H1 (cell line): ENCODE results near the gene ARHGAP6. TPM values are rescaled to one million over a fixed set of nuclear protein-coding genes. Genes with fewer than 3 reads are reported as not detected.

ENCODE experiments used
- CTCF ChIA-PET: fragments of 300-600 bp; sonication (Branson Sonifier 250); formaldehyde crosslinking; loops from one replicate; lab custom pipeline; 2021; ENCODE audit not compliant: partially characterized antibody; lab: Charles Lee
- POLR2A ChIA-PET: fragments of 300-600 bp; sonication (Branson Sonifier 250); formaldehyde crosslinking; loops from one replicate; lab custom pipeline; 2021; ENCODE audit warnings: inconsistent platforms; ENCODE audit not compliant: partially characterized antibody; lab: Charles Lee
- DNase-seq, 2 experiments: peaks; one replicate each; pipeline versions ENCODE4 v3.0.0 to v3.0.0-alpha.2; 2010 to 2022; ENCODE audit warnings: low spot score in 2 of 2, low read depth in 1 of 2, mixed read lengths in 1 of 2
- FAIRE-seq: peaks from 2 replicates; lab custom pipeline; 2011; peaks lifted over from hg19 to GRCh38; lab: Jason Lieb, UNC
- H2AFZ ChIP-seq: 2 replicates; pipeline ENCODE4 v1.8.1; 2012; ENCODE audit warnings: low read length, inconsistent platforms
- H2AK5ac ChIP-seq: 2 replicates; pipeline ENCODE4 v1.6.1; 2013; ENCODE audit warnings: low read depth, low read length
- H2BK120ac ChIP-seq: replicated peaks from 2 replicates; pipeline ENCODE3; 2013; ENCODE audit warnings: low read depth, low read length, inconsistent platforms
- H2BK12ac ChIP-seq: 2 replicates; pipeline ENCODE4 v1.6.1; 2013; ENCODE audit warnings: low read depth, low read length
- H2BK15ac ChIP-seq: 2 replicates; pipeline ENCODE4 v1.6.1; 2013; ENCODE audit warnings: low read length
- H2BK20ac ChIP-seq: 2 replicates; pipeline ENCODE4 v1.6.1; 2013; ENCODE audit warnings: low read length
- H2BK5ac ChIP-seq: 2 replicates; pipeline ENCODE4 v1.6.1; 2013; ENCODE audit warnings: low read depth, low read length
- H3K14ac ChIP-seq: 2 replicates; pipeline ENCODE4 v1.6.1; 2013; ENCODE audit warnings: inconsistent platforms; ENCODE audit not compliant: insufficient read length
- H3K18ac ChIP-seq: 2 replicates; pipeline ENCODE4 v1.6.1; 2013; ENCODE audit warnings: low read length; ENCODE audit errors: extremely low read depth
- H3K23ac ChIP-seq: 2 replicates; pipeline ENCODE4 v1.6.1; 2013; ENCODE audit warnings: inconsistent platforms; ENCODE audit not compliant: insufficient read length
- H3K23me2 ChIP-seq: 2 replicates; pipeline ENCODE4 v1.6.1; 2013; ENCODE audit warnings: low read depth, low read length
- H3K27ac ChIP-seq: 2 replicates; pipeline ENCODE4 v1.6.1; 2011; ENCODE audit warnings: low read depth, low read length, inconsistent platforms
- H3K27me3 ChIP-seq, 4 experiments: replicated peaks in 1 of 4; 1 replicate in 1 of 4; 2 replicates in 3 of 4; pipeline versions ENCODE4 v1.6.1 to v1.8.1; 2011 to 2013; ENCODE audit warnings: low read length in 3 of 4, mild to moderate bottlenecking in 3 of 4, inconsistent platforms in 2 of 4, mixed read lengths in 2 of 4, moderate library complexity in 1 of 4; ENCODE audit not compliant: control insufficient read depth in 3 of 4, insufficient read depth in 3 of 4; ENCODE audit errors: extremely low read depth in 1 of 4
- H3K36me3 ChIP-seq, 4 experiments: 2 replicates each; pipeline versions ENCODE4 v1.6.1 to v1.8.1; 2011 to 2013; ENCODE audit warnings: mild to moderate bottlenecking in 4 of 4, low read length in 3 of 4, moderate library complexity in 2 of 4, control low read depth in 1 of 4, inconsistent platforms in 1 of 4; ENCODE audit not compliant: insufficient read depth in 4 of 4, control insufficient read depth in 2 of 4
- H3K4ac ChIP-seq: replicated peaks from 2 replicates; pipeline ENCODE3; 2013; ENCODE audit warnings: low read length, low read depth, mixed read lengths, inconsistent platforms; ENCODE audit not compliant: insufficient read length
- H3K4me1 ChIP-seq, 4 experiments: replicated peaks in 1 of 4; 1 replicate in 1 of 4; 2 replicates in 3 of 4; pipeline versions ENCODE4 v1.6.1 to v1.8.1; 2011 to 2013; ENCODE audit warnings: low read length in 3 of 4, inconsistent platforms in 2 of 4, mixed read lengths in 1 of 4; ENCODE audit not compliant: insufficient read depth in 4 of 4, control insufficient read depth in 3 of 4
- H3K4me2 ChIP-seq, 2 experiments: 2 replicates each; pipeline versions ENCODE4 v1.6.1 to v1.8.1; 2011 to 2013; ENCODE audit warnings: low read depth in 2 of 2, low read length in 2 of 2, control low read depth in 1 of 2, inconsistent platforms in 1 of 2, mild to moderate bottlenecking in 1 of 2; ENCODE audit not compliant: insufficient read depth in 1 of 2
- H3K4me3 ChIP-seq, 4 experiments: fragments of 200-600, 300-600 bp in 1 of 4; sonication (generic), shearing (Covaris generic), sonication (Bioruptor Twin) in 1 of 4; 2 replicates each; pipeline versions ENCODE4 v1.5.1 to v1.8.1; 2011 to 2016; ENCODE audit warnings: low read length in 4 of 4, low read depth in 3 of 4, control low read depth in 2 of 4, inconsistent platforms in 2 of 4, mild to moderate bottlenecking in 2 of 4, mixed read lengths in 1 of 4, moderate library complexity in 1 of 4; ENCODE audit not compliant: insufficient read depth in 2 of 4; ENCODE audit errors: extremely low read depth in 1 of 4
- H3K56ac ChIP-seq: replicated peaks from 2 replicates; pipeline ENCODE3; 2013; ENCODE audit warnings: low read depth, mild to moderate bottlenecking, mixed read lengths, low read length, inconsistent platforms; ENCODE audit not compliant: insufficient read length
- H3K79me1 ChIP-seq: 2 replicates; pipeline ENCODE4 v1.6.1; 2013; ENCODE audit warnings: low read depth, low read length, control low read depth
- H3K79me2 ChIP-seq, 2 experiments: 2 replicates each; pipeline versions ENCODE4 v1.6.1 to v1.8.1; 2012 to 2013; ENCODE audit warnings: low read length in 2 of 2, mild to moderate bottlenecking in 2 of 2, inconsistent platforms in 1 of 2; ENCODE audit not compliant: insufficient read depth in 2 of 2, control insufficient read depth in 1 of 2
- H3K9ac ChIP-seq, 4 experiments: replicated peaks in 1 of 4; 1 replicate in 1 of 4; 2 replicates in 3 of 4; pipeline versions ENCODE4 v1.6.1 to v1.8.1; 2011 to 2013; ENCODE audit warnings: low read depth in 3 of 4, low read length in 3 of 4, control low read depth in 2 of 4, mild to moderate bottlenecking in 2 of 4, moderate library complexity in 2 of 4, inconsistent platforms in 1 of 4; ENCODE audit errors: extremely low read depth in 1 of 4
- H3K9me3 ChIP-seq, 2 experiments: 2 replicates each; pipeline versions ENCODE4 v1.6.1 to v1.8.1; 2012 to 2013; ENCODE audit warnings: mild to moderate bottlenecking in 2 of 2, moderate library complexity in 2 of 2, control low read depth in 1 of 2, inconsistent platforms in 1 of 2, low read depth in 1 of 2, low read length in 1 of 2, mixed read lengths in 1 of 2; ENCODE audit not compliant: insufficient read depth in 2 of 2
- H4K20me1 ChIP-seq, 2 experiments: replicated peaks in 1 of 2; 2 replicates each; pipeline versions ENCODE3 to v1.8.1; 2011 to 2013; ENCODE audit warnings: inconsistent platforms in 2 of 2, low read length in 2 of 2, mild to moderate bottlenecking in 1 of 2; ENCODE audit not compliant: insufficient read depth in 2 of 2, control insufficient read depth in 1 of 2
- H4K5ac ChIP-seq: 2 replicates; pipeline ENCODE4 v1.6.1; 2013; ENCODE audit warnings: low read length, low read depth, mixed read lengths, inconsistent platforms; ENCODE audit not compliant: insufficient read length
- H4K8ac ChIP-seq: 2 replicates; pipeline ENCODE4 v1.8.0; 2013; ENCODE audit warnings: mild to moderate bottlenecking, moderate library complexity, low read length, inconsistent platforms; ENCODE audit not compliant: insufficient read depth; ENCODE audit errors: extremely low read depth
- H4K91ac ChIP-seq: replicated peaks from 2 replicates; pipeline ENCODE3; 2013; ENCODE audit warnings: low read length, mixed read lengths, inconsistent platforms; ENCODE audit not compliant: insufficient read length
- ASH2L ChIP-seq: fragments of 200-600, 300-600 bp; sonication (generic); IDR thresholded peaks from one replicate; pipeline ENCODE4 v1.7.1; 2017; ENCODE audit warnings: low read length
- BRCA1 ChIP-seq: IDR thresholded peaks from 2 replicates; pipeline ENCODE4 v1.6.1; 2012; ENCODE audit warnings: low read depth, low read length, improper control_type of control experiment
- CBX8 ChIP-seq: fragments of 300-800, 300-1000 bp; sonication (generic); IDR thresholded peaks from 2 replicates; pipeline ENCODE4 v1.7.1; 2016; ENCODE audit warnings: low read depth, low read length, borderline replicate concordance
- CREB1 ChIP-seq: IDR thresholded peaks from 2 replicates; pipeline ENCODE4 v1.6.1; 2012; ENCODE audit warnings: inconsistent platforms
- GTF2F1 ChIP-seq: IDR thresholded peaks from 2 replicates; pipeline ENCODE4 v1.6.1; 2012; ENCODE audit warnings: low read depth, low read length, improper control_type of control experiment, borderline replicate concordance
- HDAC6 ChIP-seq: IDR thresholded peaks from one replicate; pipeline ENCODE4 v1.7.1; 2012; ENCODE audit warnings: low read depth, mild to moderate bottlenecking, inconsistent platforms, low read length, moderate library complexity
- KDM1A ChIP-seq: fragments of 200-600, 300-600 bp; sonication (generic); IDR thresholded peaks from 2 replicates; pipeline ENCODE4 v1.7.1; 2016; ENCODE audit warnings: mild to moderate bottlenecking, low read length, borderline replicate concordance
- KDM5A ChIP-seq: fragments of 200-600 bp; IDR thresholded peaks from 2 replicates; pipeline ENCODE4 v1.7.1; 2012; ENCODE audit warnings: mild to moderate bottlenecking, low read length, inconsistent platforms, mixed read lengths
- MAFK ChIP-seq: IDR thresholded peaks from 2 replicates; pipeline ENCODE4 v1.6.1; 2012; ENCODE audit warnings: low read depth, mild to moderate bottlenecking, improper control_type of control experiment, low read length
- NANOG ChIP-seq: IDR thresholded peaks from 2 replicates; pipeline ENCODE4 v1.6.1; 2011; ENCODE audit warnings: low read length, low read depth, mild to moderate bottlenecking, inconsistent platforms; ENCODE audit not compliant: insufficient read depth, poor library complexity, severe bottlenecking
- POLR2AphosphoS5 ChIP-seq: IDR thresholded peaks from 2 replicates; pipeline ENCODE4 v1.6.1; 2011; ENCODE audit warnings: low read depth, low read length
- POU5F1 ChIP-seq: IDR thresholded peaks from 2 replicates; pipeline ENCODE4 v1.6.1; 2011; ENCODE audit warnings: low read depth, mild to moderate bottlenecking, low read length, moderate library complexity
- RXRA ChIP-seq: IDR thresholded peaks from 2 replicates; pipeline ENCODE4 v1.6.1; 2011; ENCODE audit warnings: low read depth, mild to moderate bottlenecking, low read length, moderate library complexity; ENCODE audit not compliant: insufficient read depth
- SIN3A ChIP-seq, 2 experiments: IDR thresholded peaks in 1 of 2; conservative IDR thresholded peaks in 1 of 2; 2 replicates each; pipeline ENCODE4 v1.6.1; 2011 to 2012; ENCODE audit warnings: low read length in 2 of 2, improper control_type of control experiment in 1 of 2, low read depth in 1 of 2, mild to moderate bottlenecking in 1 of 2
- SIRT6 ChIP-seq: IDR thresholded peaks from one replicate; pipeline ENCODE4 v1.7.1; 2012; ENCODE audit warnings: low read length, inconsistent platforms
- YY1 ChIP-seq: IDR thresholded peaks from 2 replicates; pipeline ENCODE4 v1.6.1; 2011; ENCODE audit warnings: low read depth, mild to moderate bottlenecking, low read length
- WGBS, 2 experiments: shearing (Covaris generic) in 1 of 2; methylation state at CpG; one replicate each; pipeline versions ENCODE4 v1.1.6 to v1.1.7; 2013 to 2015; ENCODE audit warnings: low lambda C conversion rate in 2 of 2, mixed read lengths in 2 of 2, inconsistent platforms in 1 of 2, low coverage in 1 of 2, missing lambda C conversion rate in 1 of 2; ENCODE audit not compliant: insufficient replicate concordance in 2 of 2, insufficient coverage in 1 of 2, insufficient read length in 1 of 2; ENCODE audit errors: extremely low coverage in 1 of 2, missing lambda C conversion rate in 1 of 2; 5-methylcytosine and 5-hydroxymethylcytosine counted together
- polyA plus RNA-seq, 7 experiments: library from polyadenylated mRNA; depleted of rRNA in 3 of 7; stranded (reverse) in 5 of 7; unstranded in 2 of 7; fragments of >200 nt in 5 of 7; fragments of 200-250 nt in 2 of 7; gene quantifications; 1 replicate in 5 of 7; 2 replicates in 1 of 7; 4 replicates in 1 of 7; pipeline versions ENCODE4 v1.2.1 to v1.2.3, GENCODE V29; 2011 to 2013; ENCODE audit warnings: missing spikeins in 2 of 7, mixed read lengths in 2 of 7
- total RNA-seq: library from RNA; stranded (reverse); fragmentation: NEBNext Ultra II Directional; extraction: Animal tissue kit (Norgen Biotek cat#: 25700); gene quantifications from 2 replicates; pipeline ENCODE4 v1.2.1, GENCODE V29; 2021

The ARHGAP6 gene
- total and polyA plus RNA-seq, 2 of the 8 experiments (the other 6 are each of a cell fraction or from before 2014, with no cell fraction given), result 0.35 to 0.82 TPM

- POLR2A ChIA-PET, result no interaction called here
- H2AK5ac ChIP-seq, result no peak within 1 kb of the TSS
- DNase-seq (no peak), FAIRE-seq (no peak)
- no peak within 1 kb of the TSS for H3K4me2 ChIP-seq
- H3K27ac ChIP-seq, result no peak within 1 kb of the TSS
- CTCF ChIA-PET, result interaction anchor here (1.0 kb wide), 1 partner anchor 13 kb away, joined by 3 read pairs; no protein-coding TSS in a partner anchor
- no peak within 1 kb of the TSS for H3K4ac ChIP-seq
- no peaks in the 10 kb centered on the region for H3K9me3 ChIP-seq
- H3K23me2 ChIP-seq, result no peaks in the 10 kb centered on the region
- no peak within 1 kb of the TSS for H4K5ac ChIP-seq
- no peak within 1 kb of the TSS for H2BK120ac ChIP-seq
- no peak within 1 kb of the TSS for H2BK20ac ChIP-seq
- H3K27me3 ChIP-seq, result no peaks in the 10 kb centered on the region
- H2BK12ac ChIP-seq, result no peak within 1 kb of the TSS
- H3K79me2 ChIP-seq, result no peaks in the 10 kb centered on the region
- H3K18ac ChIP-seq, result no peak within 1 kb of the TSS
- H3K79me1 ChIP-seq, result no peaks in the 10 kb centered on the region
- no peaks in the 10 kb centered on the region for H3K36me3 ChIP-seq
- no peak within 1 kb of the TSS for H3K56ac ChIP-seq
- H3K4me3 ChIP-seq, result no peak within 1 kb of the TSS
- H2AFZ ChIP-seq, result no peak within 1 kb of the TSS
- H3K4me1 ChIP-seq, result no peaks in the 10 kb centered on the region
- no peak within 1 kb of the TSS for H2BK5ac ChIP-seq
- H4K8ac ChIP-seq, result no peak within 1 kb of the TSS
- no peak within 1 kb of the TSS for H2BK15ac ChIP-seq
- WGBS, 2 experiments, result 94% methylated on average over 2 of the region's 2 CpGs; no CpG with 5 or more reads in 1 of the 2 experiments
- H4K91ac ChIP-seq, result no peak within 1 kb of the TSS
- H3K23ac ChIP-seq, result no peak within 1 kb of the TSS
- H4K20me1 ChIP-seq, result no peaks in the 10 kb centered on the region
- H3K9ac ChIP-seq, result no peak within 1 kb of the TSS
- H3K14ac ChIP-seq, result no peak within 1 kb of the TSS
- no peak for TF ChIP-seq RXRA
- no peak for TF ChIP-seq GTF2F1
- TF ChIP-seq HDAC6, result no peak
- TF ChIP-seq POU5F1, result no peak
- TF ChIP-seq MAFK, result no peak
- no peak for TF ChIP-seq YY1
- no peak for TF ChIP-seq CBX8
- no peak for TF ChIP-seq SIN3A (conservative IDR thresholded peaks at IDR 0.05 in 1 of 2, IDR thresholded peaks at IDR 0.05 in 1 of 2; ENCODE audit: low read depth in 1 of 2, low read length in 2 of 2)
- TF ChIP-seq SIRT6, result no peak
- TF ChIP-seq POLR2AphosphoS5, result no peak
- no peak for TF ChIP-seq NANOG
- no peak for TF ChIP-seq ASH2L
- no peak for TF ChIP-seq KDM5A
- no peak for TF ChIP-seq CREB1
- no peak for TF ChIP-seq KDM1A
- TF ChIP-seq BRCA1, result no peak
These were observed 372.6 kb downstream of the ARHGAP6 start, which contains the start of gene AMELX for GRCh38 chrX:11293113-11293512. Gene AMELX (plus strand): TSS chrX:11293413. CDS start chrX:11294789, 1,376 bp downstream.
